ENCODE data around the gene KLHL22.

Gene KLHL22

DNA sequence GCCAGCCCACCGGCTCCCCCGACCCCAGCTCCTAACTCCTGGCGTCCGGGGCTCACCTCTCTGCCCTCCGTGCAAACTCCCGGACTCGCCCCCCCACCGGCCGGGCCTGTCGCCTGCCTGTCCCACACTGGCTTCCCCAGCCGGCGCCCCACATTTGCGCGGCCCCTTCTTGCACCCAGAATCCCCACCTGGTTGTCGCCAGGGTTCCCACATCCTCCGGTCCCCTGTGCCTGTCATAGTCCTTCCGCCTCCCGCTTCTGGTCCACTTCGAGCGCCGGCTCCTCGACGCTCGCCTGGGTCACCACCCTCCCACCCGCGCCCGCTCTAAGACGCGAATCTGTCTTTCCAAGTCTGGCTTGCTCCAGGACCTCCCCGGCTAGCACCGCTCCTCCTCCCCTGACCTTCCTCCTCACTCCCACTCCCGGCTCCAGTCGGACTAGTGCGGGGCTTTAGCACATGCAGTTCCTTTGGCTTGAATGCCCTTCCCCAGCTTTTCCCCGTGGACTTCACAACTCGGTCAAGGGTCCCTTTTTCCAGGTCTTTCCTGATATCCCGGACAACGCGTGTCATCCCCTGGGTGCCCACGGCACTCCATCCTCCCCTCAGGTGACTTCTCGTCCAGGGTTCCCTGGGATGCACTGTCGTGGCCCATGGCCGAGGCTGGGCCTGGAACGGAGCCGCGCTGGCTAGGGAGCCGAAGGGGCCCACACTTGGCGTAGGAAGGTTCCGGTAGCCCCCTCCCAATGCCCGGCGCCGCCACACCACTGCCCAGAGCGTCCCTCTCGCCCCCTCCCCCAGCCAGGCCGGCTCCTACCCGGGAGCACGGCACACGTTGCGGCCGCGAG is 58.6 kb downstream of the KLHL22 start:
- no peak for FAIRE-seq
- DNase-seq (ENCODE audit: insufficient read length, low spot score): no peak
- TF ChIP-seq POLR2A (IDR thresholded peaks at IDR 0.05; ENCODE audit: low read depth, low read length): no peak

DNA sequence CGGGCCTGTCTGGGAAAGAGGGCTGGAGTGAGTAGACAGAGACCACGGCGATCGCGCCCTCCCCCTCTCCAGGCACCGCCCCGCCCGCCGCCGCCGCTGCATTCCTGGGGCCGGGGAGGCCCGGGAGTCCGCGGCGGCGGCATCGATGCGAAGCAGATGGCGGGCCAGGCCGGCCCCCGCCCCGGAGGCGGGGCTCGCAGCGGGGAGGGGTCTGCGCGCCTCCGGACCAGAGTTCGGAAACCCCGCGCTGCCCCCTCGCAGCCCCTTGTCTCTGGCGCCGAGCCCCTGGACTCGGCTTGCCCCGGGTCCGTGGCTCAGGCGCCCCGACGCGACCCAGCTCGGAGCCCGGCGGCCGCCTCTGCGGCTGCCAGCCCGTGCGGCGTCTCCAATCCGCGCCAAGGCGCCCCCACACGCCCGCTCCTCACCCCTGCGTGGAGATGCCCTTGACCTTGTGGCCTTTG is 59.3 kb downstream of the KLHL22 start:
- no peak for TF ChIP-seq POLR2A (IDR thresholded peaks at IDR 0.05; ENCODE audit: low read depth, low read length)
- DNase-seq (ENCODE audit: insufficient read length, low spot score) (no peak), FAIRE-seq (no peak)

DNA sequence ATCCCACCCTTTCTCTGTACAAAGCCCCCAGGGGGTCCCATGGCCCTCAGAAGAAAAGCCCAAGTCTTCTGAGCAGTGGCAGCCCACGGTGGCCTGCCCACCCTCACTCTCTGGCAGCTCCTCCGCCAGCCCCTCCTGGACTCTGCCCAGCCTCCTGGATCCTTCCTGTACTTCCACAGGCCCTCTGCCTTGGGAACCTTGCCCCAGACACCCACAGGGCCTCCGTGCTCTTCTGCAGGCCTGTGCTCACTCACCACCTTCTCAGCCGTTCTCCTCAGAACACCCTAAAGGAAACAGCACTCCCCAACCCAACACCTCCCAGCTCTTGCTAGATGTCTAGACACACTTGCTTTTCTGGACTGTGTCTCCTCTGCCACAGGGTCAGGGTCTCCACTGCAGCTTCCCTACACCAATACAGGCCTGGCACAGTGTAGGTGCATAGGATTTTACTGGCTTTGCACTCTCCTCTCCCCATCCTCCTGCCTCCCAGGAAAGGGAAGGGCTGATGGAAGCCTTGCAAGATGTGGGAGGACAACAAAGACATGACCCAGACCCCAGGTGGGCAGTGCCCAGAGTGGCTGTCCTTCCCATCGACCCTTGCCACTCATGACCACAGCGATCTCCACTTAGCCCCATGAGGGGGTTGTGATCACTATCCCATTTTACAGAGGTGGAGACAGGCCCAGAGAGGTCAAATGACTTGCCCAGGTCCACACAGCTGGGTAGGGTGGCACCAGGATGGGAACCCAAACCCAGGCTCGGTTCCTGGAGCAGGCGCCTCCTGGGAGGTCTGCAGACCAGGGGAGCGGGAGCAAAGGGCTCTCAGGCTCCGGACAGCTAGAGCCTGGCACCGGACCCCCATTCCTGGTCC is 59.9 kb downstream of the KLHL22 start:
- no peak for FAIRE-seq
- TF ChIP-seq POLR2A (IDR thresholded peaks at IDR 0.05; ENCODE audit: low read depth, low read length): no peak
- DNase-seq (ENCODE audit: insufficient read length, low spot score): no peak

DNA sequence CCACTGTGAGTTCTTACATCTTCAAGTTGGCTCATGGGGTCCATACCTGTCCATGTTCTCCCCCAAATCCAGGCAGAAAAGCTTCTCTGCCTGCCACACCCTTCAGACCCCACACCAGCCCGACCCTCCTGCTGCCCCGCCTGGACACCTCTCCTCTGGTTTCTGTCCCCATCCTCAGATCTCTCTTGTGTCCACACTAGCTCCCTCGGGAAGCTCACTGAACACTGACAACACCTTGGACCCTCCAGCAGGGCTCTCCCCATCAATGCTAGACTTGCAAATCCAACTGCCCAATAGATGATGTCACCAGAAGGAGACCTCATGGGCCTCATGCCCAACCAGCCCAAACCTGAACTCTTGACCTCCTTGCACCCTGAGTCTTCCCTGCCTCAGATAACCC is 60.8 kb downstream of the KLHL22 start:
- TF ChIP-seq POLR2A (IDR thresholded peaks at IDR 0.05; ENCODE audit: low read depth, low read length): no peak
- no peak for FAIRE-seq

DNA sequence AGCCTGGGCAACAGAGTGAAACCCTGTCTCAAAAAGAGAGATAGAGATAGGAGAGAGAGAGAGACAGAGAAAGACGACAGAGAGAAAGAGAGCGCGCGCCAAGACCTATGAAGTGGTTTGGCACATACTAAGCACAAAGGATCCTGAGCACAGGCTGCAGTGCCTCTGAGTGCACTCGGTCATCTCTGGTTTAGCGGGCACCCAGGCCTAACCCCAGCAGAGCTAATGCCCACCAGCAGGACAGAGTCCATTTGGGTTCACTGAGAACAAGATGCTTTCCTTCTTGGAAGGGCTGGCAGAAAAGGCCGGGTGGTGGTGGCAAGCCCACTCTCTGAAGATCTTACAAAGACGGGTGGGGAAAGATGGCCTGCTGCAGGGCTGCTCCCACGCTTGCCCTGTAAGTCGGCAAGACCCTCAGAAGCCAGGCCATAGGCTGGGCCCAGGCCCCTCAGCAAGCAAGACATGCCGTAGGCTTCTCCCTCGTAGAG is 61.3 kb downstream of the KLHL22 start:
- TF ChIP-seq POLR2A (IDR thresholded peaks at IDR 0.05; ENCODE audit: low read depth, low read length): no peak
- FAIRE-seq: no peak
- no peak for DNase-seq (ENCODE audit: insufficient read length, low spot score)

More for the DNA sequence above, 60.8 kb downstream of the KLHL22 start:
- DNase-seq (ENCODE audit: insufficient read length, low spot score): no peak

DNA sequence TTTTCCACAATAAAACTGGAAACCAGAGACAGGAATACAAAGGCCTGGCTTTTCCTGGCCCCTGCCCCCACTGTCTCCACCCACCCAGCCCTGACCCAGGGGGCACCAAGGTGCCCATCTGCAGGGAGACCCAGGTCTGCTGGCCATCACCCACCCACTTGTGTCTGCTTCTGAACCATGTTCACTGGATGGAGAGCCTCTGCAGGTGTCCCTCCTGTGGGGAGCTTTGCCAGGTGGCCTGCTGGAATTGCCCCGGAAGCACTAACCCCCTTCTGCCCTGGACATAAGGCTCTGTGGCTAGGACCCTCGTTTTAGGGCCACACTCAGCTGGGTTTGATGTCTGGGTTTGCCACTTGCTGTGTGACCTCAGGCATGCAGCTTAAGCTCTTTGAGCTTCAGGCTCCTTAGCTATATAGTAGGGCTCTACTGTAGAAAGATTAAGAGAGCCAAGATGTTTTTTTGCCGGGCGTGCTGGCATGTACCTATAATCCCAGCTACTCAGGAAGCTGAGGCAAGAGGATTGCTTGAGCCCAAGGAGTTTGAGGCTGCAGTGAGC is 61.8 kb downstream of the KLHL22 start:
- TF ChIP-seq POLR2A (IDR thresholded peaks at IDR 0.05; ENCODE audit: low read depth, low read length): no peak
- FAIRE-seq: no peak
- DNase-seq (ENCODE audit: insufficient read length, low spot score): no peak

DNA sequence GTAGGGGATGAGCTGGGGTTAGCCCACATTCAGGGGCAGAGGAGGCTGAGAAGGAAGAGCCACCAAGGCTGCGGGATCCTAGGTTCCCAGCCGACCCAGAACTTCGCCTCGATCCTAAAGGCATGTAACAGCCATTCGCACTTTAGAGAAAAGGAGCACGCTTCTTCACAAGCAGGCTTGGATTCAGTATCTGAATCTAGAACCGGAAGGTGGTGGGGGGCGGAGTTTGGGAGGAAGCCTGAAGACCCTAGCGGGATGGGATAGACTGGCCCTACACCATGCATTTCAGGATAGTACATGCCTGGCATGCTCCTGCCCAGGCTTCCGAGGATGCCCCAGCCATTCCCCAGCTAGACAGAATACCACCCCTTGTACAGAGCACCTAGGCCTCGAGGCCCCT is 62.4 kb downstream of the KLHL22 start:
- no peak for FAIRE-seq
- DNase-seq (ENCODE audit: insufficient read length, low spot score): no peak
- no peak for TF ChIP-seq POLR2A (IDR thresholded peaks at IDR 0.05; ENCODE audit: low read depth, low read length)

DNA sequence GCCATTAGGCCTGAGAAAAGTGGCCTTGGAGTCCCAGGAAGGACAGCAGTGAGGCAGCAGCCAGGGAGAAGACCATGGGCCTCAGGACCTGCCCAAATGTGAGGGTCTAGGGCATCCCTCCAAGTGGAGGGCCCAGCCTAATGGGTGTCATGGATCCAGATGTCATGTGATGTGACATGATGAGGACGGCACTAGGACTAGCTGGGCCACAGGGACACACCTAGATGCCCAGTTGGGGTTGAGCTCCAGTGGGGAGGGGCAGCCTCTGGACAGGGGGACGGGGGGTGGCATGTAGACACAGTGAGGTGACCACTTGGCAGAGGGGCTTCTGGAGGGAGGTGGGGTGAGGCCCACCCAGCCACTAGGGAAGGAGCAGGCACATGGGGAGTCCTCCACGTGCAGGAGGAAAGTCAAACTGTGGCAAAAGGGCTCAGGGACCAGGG is 63.3 kb downstream of the KLHL22 start:
- FAIRE-seq (no peak), DNase-seq (ENCODE audit: insufficient read length, low spot score) (no peak)
- TF ChIP-seq POLR2A (IDR thresholded peaks at IDR 0.05; ENCODE audit: low read depth, low read length): no peak

DNA sequence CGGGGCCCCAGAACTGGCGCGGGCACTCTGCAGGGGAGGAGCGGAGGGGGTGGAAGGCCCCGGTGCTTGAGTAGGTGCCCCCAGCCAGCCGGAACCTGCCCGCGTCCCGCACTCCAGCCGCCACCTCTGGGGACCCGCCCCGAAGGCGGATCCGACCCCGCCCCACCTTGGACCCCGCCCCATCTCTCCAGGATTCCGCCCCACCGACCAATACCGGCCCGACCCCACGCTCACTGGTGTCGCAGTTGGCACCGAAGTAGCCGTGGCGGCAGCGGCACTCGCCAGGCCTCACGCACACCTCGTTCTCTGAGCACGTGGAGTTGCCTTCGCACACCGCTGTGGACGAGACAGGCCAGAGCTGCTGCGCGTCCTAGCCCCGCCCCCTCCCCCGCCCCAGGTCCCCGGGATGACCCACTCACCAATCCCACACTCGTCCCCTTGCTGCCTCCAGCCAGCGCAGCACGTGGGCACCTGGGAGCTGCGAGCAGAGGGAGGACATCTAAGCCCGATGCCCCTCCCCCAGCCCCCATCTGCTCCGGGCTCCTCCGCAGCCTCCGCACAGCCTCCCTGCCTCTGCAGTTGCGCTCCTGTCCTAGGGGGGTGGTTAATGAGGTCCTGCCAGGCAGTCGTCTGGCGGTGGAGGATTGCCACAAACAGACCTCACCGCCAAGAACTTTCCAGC is 63.9 kb downstream of the KLHL22 start:
- no peak for TF ChIP-seq POLR2A (IDR thresholded peaks at IDR 0.05; ENCODE audit: low read depth, low read length)
- FAIRE-seq (no peak), DNase-seq (ENCODE audit: insufficient read length, low spot score) (no peak)

DNA sequence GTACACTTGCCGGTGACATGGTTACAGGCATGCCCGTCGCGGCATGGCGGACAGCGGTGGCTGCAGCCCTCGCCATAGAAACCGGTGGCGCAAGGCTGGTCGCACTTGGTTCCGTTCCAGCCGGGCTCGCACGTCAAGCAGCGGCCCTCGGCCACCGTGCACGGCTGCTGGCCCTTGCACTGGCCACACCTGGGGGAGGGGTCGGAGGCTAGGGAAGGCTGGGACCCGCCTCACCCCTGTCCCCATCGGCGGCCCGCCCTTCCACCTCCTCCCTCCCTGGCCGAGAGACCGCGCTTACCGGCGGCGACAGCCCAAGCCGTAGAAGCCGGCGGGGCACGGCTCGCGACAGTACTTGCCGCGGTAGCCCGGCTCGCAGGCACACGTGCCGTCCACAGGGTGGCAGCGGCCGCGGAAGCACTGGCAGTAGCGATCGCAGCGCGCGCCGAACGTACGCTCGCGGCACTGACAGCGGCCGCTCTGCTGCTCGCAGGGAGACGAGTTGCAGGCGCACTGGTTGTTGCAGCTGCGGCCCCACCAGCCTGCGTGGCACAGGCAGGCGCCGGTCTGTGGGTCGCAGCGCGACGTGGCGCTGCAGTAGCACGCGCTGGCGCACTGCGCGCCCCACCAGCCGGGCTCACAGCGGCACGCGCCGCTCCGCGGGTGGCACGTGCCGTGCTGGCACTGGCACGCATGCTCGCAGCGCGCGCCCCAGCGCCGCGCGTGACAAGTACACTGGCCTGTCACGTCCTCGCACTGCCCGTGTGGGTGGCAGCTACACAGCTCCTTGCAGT is 64.7 kb downstream of the KLHL22 start:
- DNase-seq (ENCODE audit: insufficient read length, low spot score): no peak
- no peak for TF ChIP-seq POLR2A (IDR thresholded peaks at IDR 0.05; ENCODE audit: low read depth, low read length)
- FAIRE-seq: no peak

DNA sequence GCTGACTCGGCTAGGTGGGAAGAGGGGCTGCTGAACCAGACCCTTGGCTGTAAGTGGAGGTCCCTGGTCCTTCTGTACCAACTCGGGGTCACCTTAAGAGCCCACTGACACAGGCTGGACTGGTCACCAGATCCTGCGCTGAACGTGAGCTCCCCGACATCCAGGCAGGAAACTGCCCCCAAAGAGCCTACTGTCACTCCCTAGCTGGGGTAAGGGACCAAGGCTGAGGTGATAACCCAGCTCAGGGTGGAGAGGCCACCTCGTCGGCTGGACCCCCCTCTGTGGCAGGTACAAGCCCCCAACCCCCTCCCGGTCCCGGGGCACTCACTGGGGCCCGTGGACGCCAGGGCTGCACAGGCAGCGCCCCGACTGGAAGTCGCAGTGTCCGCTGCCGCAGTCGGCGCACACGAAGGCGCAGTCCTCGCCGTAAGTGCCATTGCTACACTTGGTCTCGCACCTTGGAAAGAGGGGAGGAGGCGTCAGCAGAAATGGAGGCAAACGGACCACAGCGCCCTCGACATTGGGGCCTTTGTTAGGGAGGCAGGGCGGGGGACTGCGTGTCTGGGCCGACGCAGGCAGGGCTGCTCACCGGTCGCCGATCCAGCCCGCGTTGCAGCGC is 65.4 kb downstream of the KLHL22 start:
- TF ChIP-seq POLR2A (IDR thresholded peaks at IDR 0.05; ENCODE audit: low read depth, low read length): no peak
- no peak for FAIRE-seq

More for the DNA sequence above, 65.4 kb downstream of the KLHL22 start:
- DNase-seq (ENCODE audit: insufficient read length, low spot score): no peak
